Tibial nerve (tissue), 4 donors: ENCODE measurements around the gene TDO2. TPM values are rescaled to one million over a fixed set of nuclear protein-coding genes. Genes with fewer than 3 reads are reported as not detected.

Experiments used
- DNase-seq, 2 donors: peaks; one replicate each; pipeline ENCODE4 v3.0.0-alpha.2; 2019; ENCODE audit warnings: low spot score in 2 of 2
- H3K27ac ChIP-seq, 4 donors: fragments of 200-600 bp; sonication (generic) in 3 of 4; one replicate each; pipeline ENCODE4 v1.5.1; 2017 to 2019; ENCODE audit warnings: mild to moderate bottlenecking in 1 of 4
- H3K27me3 ChIP-seq, 2 donors: fragments of 200-600 bp; sonication (generic) in 1 of 2; one replicate each; pipeline versions ENCODE4 v1.5.1 to v1.6.0; 2017 to 2019
- H3K36me3 ChIP-seq, 3 donors: fragments of 200-600 bp; sonication (generic); one replicate each; pipeline ENCODE4 v1.5.1; 2018 to 2019
- H3K4me1 ChIP-seq, 4 donors: fragments of 200-600 bp; sonication (generic) in 3 of 4; one replicate each; pipeline ENCODE4 v1.5.1; 2017 to 2019
- H3K4me3 ChIP-seq, 4 donors: fragments of 200-600 bp; sonication (generic) in 3 of 4; one replicate each; pipeline ENCODE4 v1.5.1; 2017 to 2019; ENCODE audit warnings: mild to moderate bottlenecking in 1 of 4, moderate library complexity in 1 of 4
- H3K9me3 ChIP-seq, 4 donors: fragments of 200-600 bp; sonication (generic) in 3 of 4; one replicate each; pipeline ENCODE4 v1.5.1; 2017 to 2019
- CTCF ChIP-seq, 5 experiments: fragments of 200-600 bp in 3 of 5; fragments of 450-650 bp in 2 of 5; sonication (generic) in 3 of 5; IDR thresholded peaks; one replicate each; pipeline ENCODE4 v1.5.1; 2016 to 2019; ENCODE audit warnings: antibody characterized with exemption in 5 of 5, mild to moderate bottlenecking in 3 of 5, moderate library complexity in 2 of 5
- EP300 ChIP-seq, 2 donors: sonication (generic); formaldehyde crosslinking; IDR thresholded peaks; one replicate each; pipeline ENCODE4 v1.6.1; 2017; ENCODE audit warnings: antibody characterized with exemption in 2 of 2, mild to moderate bottlenecking in 1 of 2
- POLR2A ChIP-seq, 2 donors: fragments of 450-650 bp; IDR thresholded peaks; one replicate each; pipeline ENCODE4 v1.6.1; 2017; ENCODE audit warnings: antibody characterized with exemption in 2 of 2, mild to moderate bottlenecking in 2 of 2, moderate library complexity in 2 of 2
- WGBS, 2 donors: methylation state at CpG; one replicate each; pipeline ENCODE4 v1.1.5; 2018; 5-methylcytosine and 5-hydroxymethylcytosine counted together
- total RNA-seq, 4 donors: library from RNA; depleted of rRNA; stranded (reverse); fragments of >200 nt; gene quantifications; one replicate each; pipeline ENCODE4 v1.1.0, GENCODE V29; 2016

The TDO2 gene
- not detected for total RNA-seq

DNA sequence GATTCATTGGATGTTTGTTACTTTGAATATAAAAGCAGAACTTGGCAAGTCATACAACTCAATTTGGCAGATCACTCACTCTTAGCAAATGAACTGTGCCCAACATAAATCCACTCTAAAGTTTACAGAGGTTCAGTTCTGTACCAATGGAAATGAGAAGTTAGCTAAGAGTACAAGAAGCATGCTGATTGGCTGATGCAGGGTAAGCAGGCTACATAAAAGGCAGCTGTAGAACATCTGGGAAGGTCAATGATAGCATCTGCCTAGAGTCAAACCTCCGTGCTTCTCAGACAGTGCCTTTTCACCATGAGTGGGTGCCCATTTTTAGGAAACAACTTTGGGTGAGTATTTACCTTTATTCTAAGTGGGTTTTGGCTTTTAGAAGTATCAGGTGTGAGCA is at the start of gene TDO2:
Gene TDO2, plus strand, starts transcription at position 244 of the 400 bp plus-strand sequence. Its CDS starts 63 bp downstream, at position 307.
- Histone ChIP-seq H3K9me3 (peaks cover 0 to 4% (median 2%) of the 10 kb centered on the region in 4 donors), H3K27ac (no peak within 1 kb of the TSS), H3K4me1 (peaks cover 0 to 24% (median 6%) of the 10 kb centered on the region in 4 donors), H3K27me3 (no peaks in the 10 kb centered on the region), H3K4me3 (no peak within 1 kb of the TSS), H3K36me3 (no peaks in the 10 kb centered on the region)
- TF ChIP-seq POLR2A (IDR thresholded peaks at IDR 0.05): no peak
- TF ChIP-seq CTCF (IDR thresholded peaks at IDR 0.05): no peak
- TF ChIP-seq EP300 (IDR thresholded peaks at IDR 0.05): no peak
- DNase-seq: no peak
- WGBS, 2 donors: 52 to 65% methylated on average over 1 of the region's 1 CpG

- no peaks in the 10 kb centered on the region for H3K27me3 ChIP-seq
- H3K9me3 ChIP-seq: no peaks in the 10 kb centered on the region
- H3K4me1 ChIP-seq: no peaks in the 10 kb centered on the region
- no peak overlapping the region for H3K27ac ChIP-seq
- no peak for DNase-seq
- 67 to 72% methylated on average over 6 of the region's 6 CpGs for WGBS, 2 donors
- no peaks in the 10 kb centered on the region for H3K36me3 ChIP-seq
- TF ChIP-seq POLR2A (IDR thresholded peaks at IDR 0.05): no peak
- no peak for TF ChIP-seq CTCF (IDR thresholded peaks at IDR 0.05)
- no peak for TF ChIP-seq EP300 (IDR thresholded peaks at IDR 0.05)
- H3K4me3 ChIP-seq: no peak overlapping the region
These were observed 48.8 kb upstream of the TDO2 start for GRCh38 chr4:155854582-155855226.

DNA sequence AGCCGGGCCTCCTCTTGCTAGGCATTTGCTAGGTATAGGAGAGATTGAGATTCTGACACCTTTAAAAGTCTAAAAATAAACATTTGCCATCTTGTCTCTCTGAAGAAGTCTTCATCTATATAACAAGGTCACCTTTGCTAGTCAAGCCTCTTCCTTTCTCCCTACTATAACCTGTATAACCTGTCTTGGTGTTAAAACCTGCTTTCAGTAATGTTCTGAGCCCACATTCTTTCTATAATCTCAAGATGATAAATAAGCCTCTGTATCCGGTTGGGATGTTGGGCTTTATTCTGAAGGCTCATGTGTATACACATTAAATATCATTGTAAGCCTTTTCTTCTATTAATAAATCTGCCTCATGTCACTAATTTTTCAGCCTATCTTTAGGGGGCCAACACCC is 47.6 kb upstream of the TDO2 start:
- WGBS, 2 donors: 82 to 86% methylated on average over 2 of the region's 2 CpGs
- no peak for TF ChIP-seq EP300 (IDR thresholded peaks at IDR 0.05)
- TF ChIP-seq POLR2A (IDR thresholded peaks at IDR 0.05): no peak
- Histone ChIP-seq H3K4me3 (no peak overlapping the region), H3K27ac (no peak overlapping the region), H3K36me3 (no peaks in the 10 kb centered on the region), H3K4me1 (no peaks in the 10 kb centered on the region), H3K27me3 (no peaks in the 10 kb centered on the region), H3K9me3 (no peaks in the 10 kb centered on the region)
- DNase-seq: no peak

DNA sequence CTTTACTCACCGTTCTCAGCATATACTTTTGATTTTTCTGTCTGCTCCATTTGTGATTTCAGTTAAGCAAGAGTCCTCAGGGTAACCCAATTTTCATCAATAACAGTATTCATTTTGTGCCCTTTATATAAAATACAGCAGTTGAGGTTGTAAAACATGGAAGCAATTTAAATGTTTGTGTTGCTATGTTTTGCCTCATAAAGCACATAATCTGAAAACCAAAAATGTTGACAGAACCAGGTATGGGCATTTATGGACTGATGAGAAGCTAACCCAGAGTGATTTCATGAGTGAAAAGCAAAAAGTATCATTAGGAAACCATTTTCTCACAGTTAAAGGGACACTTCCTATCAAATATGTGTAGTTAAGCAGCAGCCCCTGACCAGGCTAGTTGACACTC is 37.3 kb upstream of the TDO2 start, which contains the start of gene ASIC5:
Gene ASIC5, minus strand, starts transcription at position 101 of the 400 bp plus-strand sequence. Its CDS starts 51 bp downstream, at position 50.
- Histone ChIP-seq H3K4me3 (no peak within 1 kb of the TSS), H3K9me3 (peaks cover 0 to 6% (median 0%) of the 10 kb centered on the region in 4 donors), H3K4me1 (no peaks in the 10 kb centered on the region), H3K27ac (no peak within 1 kb of the TSS), H3K36me3 (no peaks in the 10 kb centered on the region), H3K27me3 (no peaks in the 10 kb centered on the region)
- DNase-seq: no peak
- no peak for TF ChIP-seq POLR2A (IDR thresholded peaks at IDR 0.05)
- 0 to 2% methylated on average over 1 of the region's 1 CpG for WGBS, 2 donors

GRCh38 chr4:155875878-155876277 is 27.6 kb upstream of the TDO2 start:
- Histone ChIP-seq H3K27ac (no peak overlapping the region), H3K4me1 (no peaks in the 10 kb centered on the region), H3K4me3 (no peak overlapping the region), H3K9me3 (peaks cover 0 to 17% (median 0%) of the 10 kb centered on the region in 4 donors), H3K36me3 (no peaks in the 10 kb centered on the region), H3K27me3 (no peaks in the 10 kb centered on the region)
- no peak for TF ChIP-seq EP300 (IDR thresholded peaks at IDR 0.05)
- TF ChIP-seq POLR2A (IDR thresholded peaks at IDR 0.05): no peak
- no peak for TF ChIP-seq CTCF (IDR thresholded peaks at IDR 0.05)
- 81 to 94% methylated on average over 1 of the region's 1 CpG for WGBS, 2 donors
- DNase-seq: no peak

DNA sequence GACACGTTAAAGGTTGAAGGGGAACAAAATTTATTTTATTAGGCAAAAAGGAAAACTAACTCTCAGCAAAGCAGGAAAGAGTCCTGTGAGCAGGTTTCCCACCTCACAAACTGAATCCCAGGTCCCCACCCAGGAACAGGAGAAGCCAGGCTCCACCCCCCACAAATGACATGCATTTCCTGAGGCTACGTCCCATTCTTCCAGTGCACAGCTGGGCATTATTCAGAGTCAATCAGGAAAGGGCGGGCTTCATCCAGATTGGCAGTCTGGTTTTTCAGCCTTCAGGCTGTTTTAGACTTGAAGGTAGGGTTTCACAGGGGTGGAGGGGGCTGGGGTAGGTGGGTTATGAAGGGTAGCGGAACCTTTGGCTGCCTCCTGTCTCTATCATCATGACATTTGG is 25.5 kb upstream of the TDO2 start:
- no peak for TF ChIP-seq EP300 (IDR thresholded peaks at IDR 0.05)
- H3K36me3 ChIP-seq: no peaks in the 10 kb centered on the region
- 89 to 94% methylated on average over 4 of the region's 4 CpGs for WGBS, 2 donors
- DNase-seq: no peak
- peaks cover 0 to 17% (median 0%) of the 10 kb centered on the region in 4 donors for H3K9me3 ChIP-seq
- no peak overlapping the region for H3K4me3 ChIP-seq
- no peaks in the 10 kb centered on the region for H3K27me3 ChIP-seq
- no peaks in the 10 kb centered on the region for H3K4me1 ChIP-seq
- no peak overlapping the region for H3K27ac ChIP-seq
